HEK293T (cell line): ENCODE data around the gene RNASEH2B.

ENCODE experiments used
- CTCF ChIA-PET: fragments of 350-600 bp; formaldehyde crosslinking; extraction: SDS; loops from one replicate; lab custom pipeline; 2021; ENCODE audit warnings: antibody characterized with exemption, inconsistent platforms; lab: Yijun Ruan, JAX
- POLR2A ChIA-PET: fragments of 350-600 bp; formaldehyde crosslinking; extraction: SDS; loops from one replicate; lab custom pipeline; 2020; ENCODE audit warnings: antibody characterized with exemption, inconsistent platforms; lab: Yijun Ruan, JAX
- DNase-seq: peaks from one replicate; pipeline ENCODE4 v3.0.0; 2012; ENCODE audit warnings: mixed read lengths; ENCODE audit errors: extremely low spot score
- ARNT ChIP-seq: fragments of 450-650 bp; IDR thresholded peaks from 2 replicates; pipeline ENCODE4 v1.6.1; 2017; ENCODE audit warnings: mild to moderate bottlenecking
- BHLHE40 ChIP-seq: fragments of 450-650 bp; IDR thresholded peaks from 2 replicates; pipeline ENCODE4 v1.6.1; 2016; ENCODE audit warnings: mild to moderate bottlenecking, moderate library complexity, borderline replicate concordance
- CTBP1 ChIP-seq: fragments of 450-650 bp; IDR thresholded peaks from 2 replicates; pipeline ENCODE4 v1.6.1; 2016; ENCODE audit warnings: borderline replicate concordance
- ELF4 ChIP-seq: fragments of 450-650 bp; IDR thresholded peaks from 2 replicates; pipeline ENCODE4 v1.6.1; 2017; ENCODE audit warnings: antibody characterized with exemption
- FOXA1 ChIP-seq: fragments of 450-650 bp; IDR thresholded peaks from 2 replicates; pipeline ENCODE4 v1.6.1; 2016; ENCODE audit warnings: mild to moderate bottlenecking
- FOXK2 ChIP-seq: fragments of 450-650 bp; IDR thresholded peaks from 2 replicates; pipeline ENCODE4 v1.6.1; 2016; ENCODE audit warnings: mild to moderate bottlenecking
- FOXM1 ChIP-seq: fragments of 450-650 bp; IDR thresholded peaks from 2 replicates; pipeline ENCODE4 v1.6.1; 2017; ENCODE audit warnings: mild to moderate bottlenecking, borderline replicate concordance
- HDGF ChIP-seq: fragments of 450-650 bp; IDR thresholded peaks from 2 replicates; pipeline ENCODE4 v1.6.1; 2017; ENCODE audit warnings: antibody characterized with exemption, borderline replicate concordance
- L3MBTL2 ChIP-seq: fragments of 450-650 bp; conservative IDR thresholded peaks from 2 replicates; pipeline ENCODE4 v1.6.1; 2016; ENCODE audit warnings: mild to moderate bottlenecking
- LEF1 ChIP-seq: fragments of 450-650 bp; IDR thresholded peaks from 2 replicates; pipeline ENCODE4 v1.6.1; 2017; ENCODE audit warnings: mild to moderate bottlenecking, borderline replicate concordance
- NFRKB ChIP-seq: fragments of 450-650 bp; IDR thresholded peaks from 2 replicates; pipeline ENCODE4 v1.6.1; 2016; ENCODE audit warnings: mild to moderate bottlenecking, moderate library complexity
- PKNOX1 ChIP-seq: fragments of 450-650 bp; IDR thresholded peaks from 2 replicates; pipeline ENCODE4 v1.6.1; 2016
- SP1 ChIP-seq: fragments of 450-650 bp; IDR thresholded peaks from 2 replicates; pipeline ENCODE4 v1.6.1; 2017
- SUZ12 ChIP-seq: fragments of 450-650 bp; IDR thresholded peaks from 2 replicates; pipeline ENCODE4 v1.6.1; 2016; ENCODE audit warnings: mild to moderate bottlenecking
- TARDBP ChIP-seq: fragments of 450-650 bp; IDR thresholded peaks from 2 replicates; pipeline ENCODE4 v1.6.1; 2016
- ZNF384 ChIP-seq: fragments of 450-650 bp; IDR thresholded peaks from 2 replicates; pipeline ENCODE4 v1.6.1; 2016

The RNASEH2B gene

GRCh38 chr13:50993934-50994333, 84.3 kb downstream of the RNASEH2B start:
- ChIA-PET CTCF (no interaction called here), POLR2A (no interaction called here)
- TF ChIP-seq NFRKB (no peak), LEF1 (no peak), CTBP1 (no peak), BHLHE40 (no peak), ELF4 (no peak), ZNF384 (no peak), PKNOX1 (no peak), FOXM1 (no peak), ARNT (no peak), SP1 (no peak), FOXK2 (no peak), FOXA1 (no peak), L3MBTL2 (no peak), SUZ12 (no peak), HDGF (no peak), TARDBP (no peak)
- no peak for DNase-seq

DNA sequence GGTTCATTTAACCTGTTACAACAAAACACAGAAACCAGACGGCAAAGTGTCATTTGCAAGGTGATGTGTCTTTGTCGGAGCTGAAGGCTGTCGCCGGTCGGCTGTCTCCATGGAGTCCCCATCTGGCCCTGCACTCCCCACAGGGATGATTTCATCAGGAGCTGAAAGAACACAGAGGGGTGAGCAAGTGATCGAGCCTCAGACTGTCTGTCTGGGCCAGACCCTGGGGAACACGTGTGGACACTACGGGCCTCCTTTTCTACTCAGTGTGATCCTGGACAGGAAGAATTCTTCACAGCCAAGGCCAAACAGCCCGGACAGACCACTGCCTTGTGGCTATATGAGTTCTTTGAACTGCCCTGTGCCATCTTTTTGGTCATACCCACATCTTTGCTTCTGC, 85.1 kb downstream of the RNASEH2B start:
- no peak for TF ChIP-seq FOXM1
- ChIA-PET CTCF (interaction anchor here (0.6 kb wide), 1 partner anchor 67 kb away, joined by 4 read pairs; no protein-coding TSS in a partner anchor), POLR2A (no interaction called here)
- DNase-seq, result no peak

- ChIA-PET POLR2A (no interaction called here), CTCF (no interaction called here)
- no peak for DNase-seq
- no peak for TF ChIP-seq FOXK2
- no peak for TF ChIP-seq CTBP1
- TF ChIP-seq TARDBP, result no peak
- TF ChIP-seq BHLHE40, result no peak
- TF ChIP-seq L3MBTL2, result no peak
- no peak for TF ChIP-seq SUZ12
- no peak for TF ChIP-seq FOXM1
- no peak for TF ChIP-seq ELF4
- no peak for TF ChIP-seq NFRKB
Observed at GRCh38 chr13:50995854-50996253, 86.3 kb downstream of the RNASEH2B start.

DNA sequence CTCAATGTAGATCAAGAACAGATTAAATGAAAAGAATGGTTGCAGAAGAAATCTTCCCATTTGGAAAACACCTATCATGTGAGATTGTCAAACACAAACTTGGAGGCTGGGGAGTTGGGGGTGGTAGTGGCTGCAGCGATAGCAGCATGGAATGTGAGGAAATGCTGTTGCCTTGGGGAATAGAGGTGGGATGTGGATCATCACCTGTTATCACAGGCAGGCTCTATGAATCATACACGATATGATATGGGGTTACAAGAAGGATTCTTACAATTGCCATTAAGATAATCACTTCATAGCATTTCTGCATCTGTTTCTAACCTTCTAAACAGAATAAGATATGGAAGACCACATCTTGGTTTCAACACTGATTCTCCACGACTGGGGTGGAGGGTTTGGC, 88.7 kb downstream of the RNASEH2B start:
- POLR2A ChIA-PET, result no interaction called here
- CTCF ChIA-PET, result no interaction called here

GRCh38 chr13:50999641-51000040, 90.0 kb downstream of the RNASEH2B start:
- no peak for TF ChIP-seq SUZ12
- TF ChIP-seq CTBP1, result no peak
- no peak for TF ChIP-seq L3MBTL2
- no peak for TF ChIP-seq HDGF
- TF ChIP-seq NFRKB, result no peak
- TF ChIP-seq LEF1, result no peak
- no peak for TF ChIP-seq ELF4
- no peak for TF ChIP-seq SP1
- no peak for TF ChIP-seq FOXK2
- no peak for TF ChIP-seq FOXM1
- no peak for TF ChIP-seq PKNOX1
- TF ChIP-seq ARNT, result no peak
- TF ChIP-seq ZNF384, result no peak
- no peak for TF ChIP-seq TARDBP
- ChIA-PET POLR2A (no interaction called here), CTCF (no interaction called here)
- DNase-seq, result no peak

More for the DNA sequence above, 88.7 kb downstream of the RNASEH2B start:
- no peak for DNase-seq
- TF ChIP-seq SUZ12, result no peak
- TF ChIP-seq BHLHE40, result no peak
- TF ChIP-seq ELF4, result no peak

- DNase-seq, result no peak
- ChIA-PET CTCF (no interaction called here), POLR2A (no interaction called here)
- no peak for TF ChIP-seq NFRKB
- TF ChIP-seq TARDBP, result no peak
- no peak for TF ChIP-seq ARNT
- TF ChIP-seq LEF1, result no peak
- TF ChIP-seq ELF4, result no peak
- TF ChIP-seq ZNF384, result no peak
- TF ChIP-seq SP1, result no peak
- TF ChIP-seq HDGF, result no peak
- no peak for TF ChIP-seq BHLHE40
- no peak for TF ChIP-seq FOXK2
- TF ChIP-seq FOXM1, result no peak
- no peak for TF ChIP-seq SUZ12
- TF ChIP-seq PKNOX1, result no peak
- TF ChIP-seq CTBP1, result no peak
- no peak for TF ChIP-seq FOXA1
- no peak for TF ChIP-seq L3MBTL2
Observed at GRCh38 chr13:51000061-51000460, 90.5 kb downstream of the RNASEH2B start.
